Measurements from ENCODE around the gene MTHFD1L.

- TF ChIP-seq CTCF (conservative IDR thresholded peaks at IDR 0.05; ENCODE audit: low read length) (no peak), EZH2phosphoT487 (IDR thresholded peaks at IDR 0.05; ENCODE audit: borderline replicate concordance) (no peak)
Observed at GRCh38 chr6:150993253-150993652, 127.8 kb downstream of the MTHFD1L start.
